GM19043 (cell line): ENCODE data around the gene SCYGR2.
A peak's percentile ranks its signal among the peaks of the same experiment; 100 is the strongest.

Experiments
- ATAC-seq: cut with Tn5 transposase; IDR thresholded peaks from one replicate; pipeline ENCODE4 v1.9.1; 2021; ENCODE audit warnings: low read depth; ENCODE audit not compliant: unreplicated experiment

SCYGR2 gene

GRCh38 chr2:227610123-227610522 is 11.4 kb downstream of the SCYGR2 start:
- ATAC-seq, result no peak

- ATAC-seq, result no peak
These were observed 14.0 kb downstream of the SCYGR2 start for GRCh38 chr2:227612546-227613271.

- no peak for ATAC-seq
These were observed 14.6 kb downstream of the SCYGR2 start for GRCh38 chr2:227613272-227613660.

GRCh38 chr2:227614246-227614645 is 15.6 kb downstream of the SCYGR2 start:
- no peak for ATAC-seq

GRCh38 chr2:227614740-227615139 is 16.0 kb downstream of the SCYGR2 start, which contains the start of gene SCYGR3:
Gene SCYGR3 (minus strand): TSS chr2:227614840. CDS start chr2:227614840, 0 bp downstream.
- ATAC-seq, result no peak

- ATAC-seq, result no peak
These were observed 16.5 kb downstream of the SCYGR2 start for GRCh38 chr2:227615181-227615580.

- no peak for ATAC-seq
These were observed 17.2 kb downstream of the SCYGR2 start for GRCh38 chr2:227615906-227616305.

- no peak for ATAC-seq
These were observed 17.9 kb downstream of the SCYGR2 start for GRCh38 chr2:227616631-227617030.

- ATAC-seq, result no peak
These were observed 18.9 kb downstream of the SCYGR2 start, which contains the start of gene SCYGR4 for GRCh38 chr2:227617316-227618230. Gene SCYGR4 (plus strand): TSS chr2:227617498. CDS start chr2:227617498, 0 bp downstream.

- ATAC-seq, result no peak
These were observed 24.5 kb downstream of the SCYGR2 start for GRCh38 chr2:227623226-227623625.

- ATAC-seq, result no peak
These were observed 26.7 kb downstream of the SCYGR2 start for GRCh38 chr2:227625420-227625819.

- ATAC-seq, result no peak
These were observed 28.0 kb downstream of the SCYGR2 start for GRCh38 chr2:227626580-227627151.

GRCh38 chr2:227627769-227628168 is 29.1 kb downstream of the SCYGR2 start:
- ATAC-seq, result peak; percentile 79

- ATAC-seq, result no peak
These were observed 30.7 kb downstream of the SCYGR2 start for GRCh38 chr2:227629435-227629834.

- no peak for ATAC-seq
These were observed 31.6 kb downstream of the SCYGR2 start for GRCh38 chr2:227630322-227630721.

GRCh38 chr2:227632827-227633226 is 34.1 kb downstream of the SCYGR2 start:
- ATAC-seq, result no peak

- no peak for ATAC-seq
These were observed 35.5 kb downstream of the SCYGR2 start for GRCh38 chr2:227634201-227634600.

GRCh38 chr2:227642656-227643055 is 44.0 kb downstream of the SCYGR2 start:
- no peak for ATAC-seq

GRCh38 chr2:227643990-227644551 is 45.4 kb downstream of the SCYGR2 start:
- ATAC-seq, result no peak
